K562 (cell line): ENCODE data around the gene CGGBP1. TPM values are rescaled to one million over a fixed set of nuclear protein-coding genes. Genes with fewer than 3 reads are reported as not detected.

ENCODE experiments used
- ATAC-seq: fragments of 200-7000 bp; cut with Tn5 transposase; 3 replicates; pipeline ENCODE4 v1.9.1; 2020; ENCODE audit warnings: moderate library complexity
- BruUV-seq: library from RNA; stranded (reverse); fragments of 400-500 nt; replicated peaks from 2 replicates; lab custom pipeline; 2021; lab: Mats Ljungman, UMichigan
- CTCF ChIA-PET: fragments of 300-600 bp; formaldehyde crosslinking; extraction: SDS; loops from one replicate; lab custom pipeline; 2021; ENCODE audit warnings: low intra/inter-chr PET ratio; lab: Yijun Ruan, JAX
- POLR2A ChIA-PET: fragments of 300-600, 350-650 bp; sonication (Branson Sonifier 250); formaldehyde crosslinking; extraction: SDS; loops from one replicate; lab custom pipeline; 2021; ENCODE audit warnings: antibody characterized with exemption, inconsistent platforms; lab: Yijun Ruan, JAX
- DNase-seq, 4 experiments: peaks; one replicate each; pipeline versions ENCODE4 v3.0.0 to v3.0.0-alpha.2; 2011 to 2018; ENCODE audit warnings: low spot score in 3 of 4, mixed read lengths in 3 of 4; ENCODE audit errors: extremely low read depth in 1 of 4
- FAIRE-seq: peaks from 2 replicates; lab custom pipeline; 2011; peaks lifted over from hg19 to GRCh38; lab: Jason Lieb, UNC
- H2AFZ ChIP-seq: 2 replicates; pipeline ENCODE4 v1.6.0; 2011; ENCODE audit warnings: low read depth, low read length, control low read depth, inconsistent platforms
- H3K27ac ChIP-seq: fragments of 200-600 bp; 3 replicates; pipeline ENCODE4 v1.8.0; 2011; ENCODE audit warnings: low read depth, mild to moderate bottlenecking, control low read depth, inconsistent platforms, low read length, moderate library complexity, mixed read lengths; ENCODE audit errors: extremely low read depth
- H3K27me3 ChIP-seq, 2 experiments: fragments of 300-600 bp in 1 of 2; 2 replicates in 1 of 2; 3 replicates in 1 of 2; pipeline versions ENCODE4 v1.6.0 to v1.8.0; 2011; ENCODE audit warnings: inconsistent platforms in 2 of 2, low read length in 2 of 2, mild to moderate bottlenecking in 1 of 2, mixed read lengths in 1 of 2, moderate library complexity in 1 of 2; ENCODE audit not compliant: control insufficient read depth in 2 of 2, insufficient read depth in 2 of 2
- H3K36me3 ChIP-seq: fragments of 300-600 bp; 3 replicates; pipeline ENCODE4 v1.8.0; 2011; ENCODE audit warnings: mild to moderate bottlenecking, low read length, inconsistent platforms; ENCODE audit not compliant: control insufficient read depth, insufficient read depth
- H3K4me1 ChIP-seq, 2 experiments: fragments of 200-600 bp in 1 of 2; replicated peaks in 1 of 2; 2 replicates in 1 of 2; 3 replicates in 1 of 2; pipeline versions ENCODE4 v1.5.1 to v1.8.0; 2011; ENCODE audit warnings: inconsistent platforms in 2 of 2, low read length in 2 of 2, mild to moderate bottlenecking in 1 of 2, mixed read lengths in 1 of 2, moderate library complexity in 1 of 2; ENCODE audit not compliant: control insufficient read depth in 2 of 2, insufficient read depth in 2 of 2
- H3K4me2 ChIP-seq: 2 replicates; pipeline ENCODE4 v1.6.1; 2011; ENCODE audit warnings: low read length, control low read depth, inconsistent platforms, mixed read lengths; ENCODE audit not compliant: insufficient read depth
- H3K4me3 ChIP-seq: fragments of 200-600 bp; sonication (generic), shearing (Covaris generic); 2 replicates; pipeline ENCODE4 v1.5.1; 2016; ENCODE audit warnings: control low read depth, inconsistent platforms
- H3K79me2 ChIP-seq: fragments of 200-600 bp; 3 replicates; pipeline ENCODE4 v1.8.0; 2011; ENCODE audit warnings: low read length, inconsistent platforms; ENCODE audit not compliant: control insufficient read depth, insufficient read depth
- H3K9ac ChIP-seq, 2 experiments: 2 replicates each; pipeline versions ENCODE4 v1.6.0 to v1.6.1; 2011; ENCODE audit warnings: low read depth in 2 of 2, low read length in 2 of 2, control low read depth in 1 of 2, inconsistent platforms in 1 of 2, mild to moderate bottlenecking in 1 of 2, mixed read lengths in 1 of 2; ENCODE audit not compliant: insufficient read depth in 1 of 2
- H3K9me1 ChIP-seq: one replicate; pipeline ENCODE4 v1.6.0; 2011; ENCODE audit warnings: inconsistent platforms, mild to moderate bottlenecking, low read length, moderate library complexity; ENCODE audit not compliant: control insufficient read depth, insufficient read depth
- H3K9me3 ChIP-seq: replicated peaks from 2 replicates; pipeline ENCODE4 v1.5.1; 2011; ENCODE audit warnings: low read depth, low read length, inconsistent platforms; ENCODE audit not compliant: control insufficient read depth, insufficient read depth
- H4K20me1 ChIP-seq: replicated peaks from 2 replicates; pipeline ENCODE4 v1.6.1; 2011; ENCODE audit warnings: low read length, inconsistent platforms, mixed read lengths; ENCODE audit not compliant: control insufficient read depth, insufficient read depth
- DDX20 ChIP-seq: fragments of 450-650 bp; IDR thresholded peaks from 2 replicates; pipeline ENCODE4 v1.6.1; 2016; ENCODE audit warnings: missing genetic modification characterization, low read depth, mild to moderate bottlenecking, missing compliant biosample characterization, moderate library complexity
- ETV5 ChIP-seq: sonication (generic); formaldehyde crosslinking; IDR thresholded peaks from 2 replicates; pipeline ENCODE4 v1.4.0; 2020; ENCODE audit warnings: low read depth, mild to moderate bottlenecking, missing genetic modification reagents
- HDAC1 ChIP-seq, 2 experiments: fragments of 450-650 bp; IDR thresholded peaks; 2 replicates each; pipeline ENCODE4 v1.6.1; 2016 to 2017; ENCODE audit warnings: inconsistent platforms in 1 of 2, mild to moderate bottlenecking in 1 of 2, moderate library complexity in 1 of 2
- MAZ ChIP-seq, 2 experiments: fragments of 450-650 bp in 1 of 2; sonication (generic) in 1 of 2; formaldehyde crosslinking; IDR thresholded peaks in 1 of 2; conservative IDR thresholded peaks in 1 of 2; 2 replicates each; pipeline versions ENCODE4 v1.4.0 to v1.5.0; 2020; ENCODE audit warnings: mild to moderate bottlenecking in 1 of 2, missing genetic modification reagents in 1 of 2
- NFYB ChIP-seq: IDR thresholded peaks from 2 replicates; pipeline ENCODE4 v1.6.1; 2011; ENCODE audit warnings: mild to moderate bottlenecking, moderate library complexity; ENCODE audit not compliant: insufficient read length; ENCODE audit errors: extremely low read depth
- RBBP5 ChIP-seq: fragments of 200-600 bp; sonication (generic); IDR thresholded peaks from 2 replicates; pipeline ENCODE4 v1.6.1; 2012; ENCODE audit warnings: borderline replicate concordance, mild to moderate bottlenecking, low read length, control low read depth, inconsistent platforms; ENCODE audit not compliant: insufficient read depth, poor library complexity, severe bottlenecking
- TEAD2 ChIP-seq: fragments of 450-650 bp; IDR thresholded peaks from 2 replicates; pipeline ENCODE4 v1.6.1; 2016; ENCODE audit warnings: missing genetic modification characterization, control low read depth, missing compliant biosample characterization
- TRIM24 ChIP-seq, 2 experiments: fragments of 450-650 bp; IDR thresholded peaks; 2 replicates each; pipeline ENCODE4 v1.6.1; 2016
- ZBTB7A ChIP-seq: IDR thresholded peaks from 2 replicates; pipeline ENCODE4 v1.6.1; 2011; ENCODE audit warnings: low read depth, mild to moderate bottlenecking, low read length, moderate library complexity, borderline replicate concordance; ENCODE audit not compliant: control insufficient read depth
- ZNF444 ChIP-seq: fragments of 250-450 bp; sonication (Bioruptor Pico); IDR thresholded peaks from 2 replicates; pipeline ENCODE4 v1.4.0; 2020; ENCODE audit warnings: mild to moderate bottlenecking, moderate library complexity
- ZSCAN29 ChIP-seq: fragments of 450-650 bp; IDR thresholded peaks from 2 replicates; pipeline ENCODE4 v1.6.1; 2017
- WGBS: fragments of 100-300 bp; shearing (Covaris generic); methylation state at CpG from one replicate; pipeline ENCODE4 v1.1.6; 2016; ENCODE audit warnings: low coverage, mixed read lengths; ENCODE audit not compliant: insufficient coverage; ENCODE audit errors: missing lambda C conversion rate; 5-methylcytosine and 5-hydroxymethylcytosine counted together
- in situ Hi-C: fragments of 300-500 bp; cut with MboI; formaldehyde crosslinking; loops from 4 replicates; pipeline ENCODE4 v1.15.0; 2018; ENCODE audit warnings: inconsistent platforms, mixed read lengths
- intact Hi-C: fragments of 100-400 bp; cut with micrococcal nuclease; formaldehyde crosslinking; loops from 2 replicates; pipeline ENCODE4 v1.14.2; 2022
- polyA plus RNA-seq, 8 experiments: library from polyadenylated mRNA; depleted of rRNA in 4 of 8; stranded (reverse) in 5 of 8; unstranded in 3 of 8; fragments of >200 nt; fragmentation: Nextera tagmentation in 2 of 8; fragmentation: Illumina TruSeq in 1 of 8; extraction: Ambion mirVana in 2 of 8; extraction: Trizol in 1 of 8; gene quantifications; 2 replicates each; pipeline versions ENCODE4 v1.2.1 to v1.2.3, GENCODE V29; 2011 to 2014; ENCODE audit warnings: inconsistent platforms in 1 of 8, missing spikeins in 1 of 8
- total RNA-seq, 7 experiments: library from RNA; depleted of rRNA in 6 of 7; stranded (reverse); fragments of >200 nt in 6 of 7; fragmentation: Illumina TruSeq in 2 of 7; extraction: Trizol in 2 of 7; gene quantifications; 2 replicates each; pipeline versions ENCODE4 v1.2.1 to v1.2.3, GENCODE V29; 2011 to 2021; ENCODE audit warnings: low replicate concordance in 1 of 7
- TF ChIP-seq, protein P1 (sequence below), 2 experiments: fragments of 450-650 bp; IDR thresholded peaks; 2 replicates each; pipeline ENCODE4 v1.6.1; 2016
- TF ChIP-seq, protein P2 (sequence below), 2 experiments: fragments of 450-650 bp; conservative IDR thresholded peaks; 2 replicates each; pipeline ENCODE4 v1.6.1; 2017; ENCODE audit warnings: mild to moderate bottlenecking in 2 of 2, moderate library complexity in 2 of 2
- TF ChIP-seq, protein P3 (sequence below): fragments of 250-450 bp; sonication (Bioruptor Pico); IDR thresholded peaks from 2 replicates; pipeline ENCODE4 v1.5.0; 2022; ENCODE audit warnings: mild to moderate bottlenecking

Gene CGGBP1
- total and polyA plus RNA-seq, 9 of the 15 experiments (the other 6 are each of a cell fraction or from before 2014, with no cell fraction given), result 14.4 to 47.8 (median 37.8) TPM

DNA sequence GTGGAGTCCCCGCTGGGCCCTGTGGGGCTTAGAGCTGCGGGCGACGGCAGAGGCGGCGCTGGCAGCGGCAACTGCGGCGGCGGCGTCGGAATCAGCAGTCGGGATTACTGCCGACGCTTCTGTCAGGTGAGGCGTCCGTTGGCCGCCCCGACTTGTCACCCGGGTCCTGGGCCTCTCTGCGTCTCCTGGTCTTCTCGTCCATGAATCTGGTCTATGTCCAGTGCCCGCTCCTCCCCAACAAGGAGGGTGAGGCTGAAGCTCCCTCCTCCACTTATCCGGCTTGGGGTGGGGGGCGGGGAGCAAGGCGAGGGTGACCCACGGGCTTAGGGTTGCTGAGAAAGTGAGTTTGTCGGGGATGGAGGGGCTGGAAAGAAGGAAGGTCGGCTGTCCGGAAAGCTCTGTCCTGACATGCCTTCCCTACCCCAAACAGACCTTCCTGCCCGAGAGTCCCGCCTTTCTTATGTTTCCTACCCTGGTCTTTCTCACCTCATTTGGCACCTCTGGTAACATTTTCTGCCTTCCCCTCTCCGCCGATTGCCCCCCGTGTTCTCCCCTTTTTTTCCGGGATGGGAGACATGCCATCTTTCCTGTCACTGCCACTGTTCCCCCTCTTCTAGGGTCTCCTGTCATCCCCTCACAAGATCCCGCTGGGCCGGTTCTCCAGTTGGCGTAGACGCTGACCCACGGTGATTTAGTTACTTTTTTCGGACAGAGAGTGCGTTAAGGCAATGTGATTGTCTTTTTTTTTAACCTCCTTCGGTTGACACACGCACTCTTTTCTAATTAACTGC, 770 bp upstream of the CGGBP1 start:
- ChIA-PET CTCF (interaction anchor here (0.6 kb wide), 1 partner anchor 1089 kb away, joined by 3 read pairs; no protein-coding TSS in a partner anchor), POLR2A (interaction anchor here (1.1 to 1.4 kb wide), 5 partner anchors 8 to 92 kb away, joined by 3 to 8 read pairs (median 4); no protein-coding TSS in a partner anchor)
- FAIRE-seq (no peak), ATAC-seq (peak; percentile 36), DNase-seq (peak; percentile 18 to 51 (median 20))
- Histone ChIP-seq H3K36me3 (peaks cover 36% of the 10 kb centered on the region), H3K27ac (peak overlapping the region; percentile 85), H4K20me1 (0 out of 2 replicates have a peak, but pooled peaks cover 2% of the 10 kb centered on the region), H3K4me3 (peak overlapping the region; percentile 96), H2AFZ (peak overlapping the region; percentile 82), H3K9me3 (no peaks in the 10 kb centered on the region), H3K27me3 (no peaks in the 10 kb centered on the region), H3K9ac (peak overlapping the region; percentile 83 to 97), H3K4me2 (peak overlapping the region; percentile 94), H3K79me2 (peaks cover 93% of the 10 kb centered on the region), H3K4me1 (peaks cover 0 to 11% of the 10 kb centered on the region in 2 experiments; a peak in 2 of 5 replicates), H3K9me1 (no peaks in the 10 kb centered on the region)
- intact Hi-C loops (loop anchor here (2.0 to 5.0 kb wide), 4 partner anchors 25 to 262 kb away; partner anchors contain the start of gene C3orf38), in situ Hi-C loops (no loop called here)
- 0% methylated on average over 33 of the region's 45 CpGs for WGBS
- BruUV-seq, result TSS peak; percentile 40
- TF ChIP-seq, protein P1, sequence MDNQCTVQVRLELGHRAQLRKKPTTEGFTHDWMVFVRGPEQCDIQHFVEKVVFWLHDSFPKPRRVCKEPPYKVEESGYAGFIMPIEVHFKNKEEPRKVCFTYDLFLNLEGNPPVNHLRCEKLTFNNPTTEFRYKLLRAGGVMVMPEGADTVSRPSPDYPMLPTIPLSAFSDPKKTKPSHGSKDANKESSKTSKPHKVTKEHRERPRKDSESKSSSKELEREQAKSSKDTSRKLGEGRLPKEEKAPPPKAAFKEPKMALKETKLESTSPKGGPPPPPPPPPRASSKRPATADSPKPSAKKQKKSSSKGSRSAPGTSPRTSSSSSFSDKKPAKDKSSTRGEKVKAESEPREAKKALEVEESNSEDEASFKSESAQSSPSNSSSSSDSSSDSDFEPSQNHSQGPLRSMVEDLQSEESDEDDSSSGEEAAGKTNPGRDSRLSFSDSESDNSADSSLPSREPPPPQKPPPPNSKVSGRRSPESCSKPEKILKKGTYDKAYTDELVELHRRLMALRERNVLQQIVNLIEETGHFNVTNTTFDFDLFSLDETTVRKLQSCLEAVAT (IDR thresholded peaks at IDR 0.05), result peak in 1 of 2 experiments; percentile 36; a peak in 1 of 4 replicates
- TF ChIP-seq TRIM24 (IDR thresholded peaks at IDR 0.05), result no peak
- TF ChIP-seq, protein P2, sequence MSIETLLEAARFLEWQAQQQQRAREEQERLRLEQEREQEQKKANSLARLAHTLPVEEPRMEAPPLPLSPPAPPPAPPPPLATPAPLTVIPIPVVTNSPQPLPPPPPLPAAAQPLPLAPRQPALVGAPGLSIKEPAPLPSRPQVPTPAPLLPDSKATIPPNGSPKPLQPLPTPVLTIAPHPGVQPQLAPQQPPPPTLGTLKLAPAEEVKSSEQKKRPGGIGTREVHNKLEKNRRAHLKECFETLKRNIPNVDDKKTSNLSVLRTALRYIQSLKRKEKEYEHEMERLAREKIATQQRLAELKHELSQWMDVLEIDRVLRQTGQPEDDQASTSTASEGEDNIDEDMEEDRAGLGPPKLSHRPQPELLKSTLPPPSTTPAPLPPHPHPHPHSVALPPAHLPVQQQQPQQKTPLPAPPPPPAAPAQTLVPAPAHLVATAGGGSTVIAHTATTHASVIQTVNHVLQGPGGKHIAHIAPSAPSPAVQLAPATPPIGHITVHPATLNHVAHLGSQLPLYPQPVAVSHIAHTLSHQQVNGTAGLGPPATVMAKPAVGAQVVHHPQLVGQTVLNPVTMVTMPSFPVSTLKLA (conservative IDR thresholded peaks at IDR 0.05), result 0 out of 4 replicates have a peak, but pooled peaks of 1 of the 2 experiments have one; percentile 15
- TF ChIP-seq ETV5 (CRISPR knock-in tag), result 0 out of 2 replicates have a peak, but pooled peaks have one; percentile 11
- TF ChIP-seq ZNF444 (CRISPR knock-in tag), result no peak
- no peak for TF ChIP-seq NFYB
- peak in 1 of 2 experiments; percentile 61; a peak in 2 of 4 replicates for TF ChIP-seq HDAC1 (IDR thresholded peaks at IDR 0.05)
- peak; percentile 80 for TF ChIP-seq RBBP5
- peak; percentile 89 for TF ChIP-seq ZSCAN29
- 0 out of 2 replicates have a peak, but pooled peaks have one; percentile 38 for TF ChIP-seq ZBTB7A
- TF ChIP-seq, protein P3, sequence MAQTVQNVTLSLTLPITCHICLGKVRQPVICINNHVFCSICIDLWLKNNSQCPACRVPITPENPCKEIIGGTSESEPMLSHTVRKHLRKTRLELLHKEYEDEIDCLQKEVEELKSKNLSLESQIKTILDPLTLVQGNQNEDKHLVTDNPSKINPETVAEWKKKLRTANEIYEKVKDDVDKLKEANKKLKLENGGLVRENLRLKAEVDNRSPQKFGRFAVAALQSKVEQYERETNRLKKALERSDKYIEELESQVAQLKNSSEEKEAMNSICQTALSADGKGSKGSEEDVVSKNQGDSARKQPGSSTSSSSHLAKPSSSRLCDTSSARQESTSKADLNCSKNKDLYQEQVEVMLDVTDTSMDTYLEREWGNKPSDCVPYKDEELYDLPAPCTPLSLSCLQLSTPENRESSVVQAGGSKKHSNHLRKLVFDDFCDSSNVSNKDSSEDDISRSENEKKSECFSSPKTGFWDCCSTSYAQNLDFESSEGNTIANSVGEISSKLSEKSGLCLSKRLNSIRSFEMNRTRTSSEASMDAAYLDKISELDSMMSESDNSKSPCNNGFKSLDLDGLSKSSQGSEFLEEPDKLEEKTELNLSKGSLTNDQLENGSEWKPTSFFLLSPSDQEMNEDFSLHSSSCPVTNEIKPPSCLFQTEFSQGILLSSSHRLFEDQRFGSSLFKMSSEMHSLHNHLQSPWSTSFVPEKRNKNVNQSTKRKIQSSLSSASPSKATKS (CRISPR knock-in tag), result no peak
- TF ChIP-seq DDX20 (tag), result no peak
- TF ChIP-seq MAZ (CRISPR knock-in tag; conservative IDR thresholded peaks at IDR 0.05 in 1 of 2, IDR thresholded peaks at IDR 0.05 in 1 of 2), result 0 out of 4 replicates have a peak, but pooled peaks of 1 of the 2 experiments have one; percentile 14
- no peak for TF ChIP-seq TEAD2 (tag)
